HUES48 (cell line): ENCODE results near the gene GRIN3A.

Experiments used
- H3K27ac ChIP-seq: one replicate; pipeline ENCODE4 v1.7.0; 2013; ENCODE audit warnings: low read depth, low read length, inconsistent platforms
- H3K27me3 ChIP-seq: 2 replicates; pipeline ENCODE4 v1.6.1; 2013; ENCODE audit warnings: mild to moderate bottlenecking, low read length; ENCODE audit not compliant: control insufficient read depth, insufficient read depth
- H3K36me3 ChIP-seq: 2 replicates; pipeline ENCODE4 v1.6.1; 2013; ENCODE audit warnings: low read length; ENCODE audit not compliant: control insufficient read depth, insufficient read depth
- H3K4me1 ChIP-seq: 2 replicates; pipeline ENCODE4 v1.6.1; 2013; ENCODE audit warnings: mild to moderate bottlenecking, low read length; ENCODE audit not compliant: control insufficient read depth, insufficient read depth
- H3K4me3 ChIP-seq: 2 replicates; pipeline ENCODE4 v1.5.1; 2013; ENCODE audit warnings: mild to moderate bottlenecking, low read depth, low read length
- H3K9ac ChIP-seq: 2 replicates; pipeline ENCODE4 v1.6.1; 2013; ENCODE audit warnings: mild to moderate bottlenecking, low read depth, low read length, moderate library complexity
- H3K9me3 ChIP-seq: 2 replicates; pipeline ENCODE4 v1.6.1; 2013; ENCODE audit warnings: low read length; ENCODE audit not compliant: control insufficient read depth, insufficient read depth

GRIN3A gene

GRCh38 chr9:101702257-101702656 lies 36.2 kb downstream of the GRIN3A start:
- H3K4me3 ChIP-seq = no peak overlapping the region
- H3K27ac ChIP-seq = no peak overlapping the region
- no peaks in the 10 kb centered on the region for H3K27me3 ChIP-seq
- H3K4me1 ChIP-seq = peaks cover 9% of the 10 kb centered on the region
- no peaks in the 10 kb centered on the region for H3K36me3 ChIP-seq
- H3K9me3 ChIP-seq = no peaks in the 10 kb centered on the region
- no peak overlapping the region for H3K9ac ChIP-seq

DNA sequence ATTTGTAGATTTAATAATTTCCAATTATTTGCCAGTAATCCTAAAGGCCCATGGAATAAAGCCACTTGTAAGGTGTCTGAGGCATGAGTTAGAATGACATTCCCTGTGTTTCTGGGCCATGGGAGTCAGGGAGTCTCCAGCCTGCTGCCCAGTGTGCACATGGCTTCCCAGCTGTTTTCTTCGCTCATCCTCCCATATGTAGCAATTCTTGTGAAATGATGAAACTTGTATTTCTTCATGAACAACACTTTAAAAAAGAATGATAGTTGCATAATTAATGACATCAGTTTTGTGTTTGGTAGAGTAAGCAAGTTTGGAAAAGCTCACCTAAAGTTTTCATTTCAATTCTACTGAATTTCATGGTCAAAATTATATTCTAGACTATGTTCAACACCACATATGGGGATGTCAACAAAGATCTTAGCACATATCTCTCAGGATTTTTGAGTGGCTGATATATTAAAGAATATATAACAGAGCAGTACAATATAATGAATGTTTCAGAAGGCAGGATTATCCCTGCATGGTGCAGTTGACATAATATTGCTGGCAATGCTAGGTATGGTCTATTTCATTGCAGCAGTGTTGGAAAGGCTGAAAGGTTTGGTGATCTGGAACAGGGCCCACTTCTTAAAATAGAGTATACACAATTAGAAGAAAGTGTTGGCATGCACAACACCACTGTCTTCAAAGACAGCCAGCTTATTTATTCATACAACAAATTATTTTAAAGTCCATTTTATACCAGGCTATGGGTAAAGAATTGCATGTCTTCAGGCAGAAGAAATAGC lies 44.7 kb downstream of the GRIN3A start:
- H3K9ac ChIP-seq = no peak overlapping the region
- H3K36me3 ChIP-seq = no peaks in the 10 kb centered on the region
- no peaks in the 10 kb centered on the region for H3K27me3 ChIP-seq
- H3K4me1 ChIP-seq = no peaks in the 10 kb centered on the region
- H3K4me3 ChIP-seq = no peak overlapping the region
- no peak overlapping the region for H3K27ac ChIP-seq
- H3K9me3 ChIP-seq = no peaks in the 10 kb centered on the region

GRCh38 chr9:101691657-101692056 lies 46.8 kb downstream of the GRIN3A start:
- no peak overlapping the region for H3K27ac ChIP-seq
- H3K9ac ChIP-seq = no peak overlapping the region
- no peaks in the 10 kb centered on the region for H3K4me1 ChIP-seq
- no peaks in the 10 kb centered on the region for H3K9me3 ChIP-seq
- no peaks in the 10 kb centered on the region for H3K27me3 ChIP-seq
- no peak overlapping the region for H3K4me3 ChIP-seq
- no peaks in the 10 kb centered on the region for H3K36me3 ChIP-seq

DNA sequence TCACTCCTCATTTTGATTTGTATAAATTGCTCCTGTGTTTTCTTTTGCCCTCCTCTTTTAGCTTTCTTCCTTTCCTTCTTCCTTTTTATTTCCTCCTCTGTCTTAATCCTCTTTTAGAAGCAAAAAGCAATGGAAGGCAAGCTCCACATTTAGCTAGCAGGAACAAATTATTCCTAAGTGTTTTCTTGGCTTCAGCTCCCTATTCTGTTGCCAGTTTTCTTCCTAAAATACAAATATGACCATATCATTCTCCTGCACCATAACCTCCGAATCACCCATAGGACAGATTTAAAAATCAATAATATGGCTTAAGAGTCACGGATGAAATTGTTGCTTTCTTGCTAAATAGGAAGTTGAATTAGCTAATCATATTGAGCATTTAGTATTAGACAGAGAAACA lies 49.4 kb downstream of the GRIN3A start:
- Histone ChIP-seq H3K4me1 (no peaks in the 10 kb centered on the region), H3K27me3 (no peaks in the 10 kb centered on the region), H3K36me3 (no peaks in the 10 kb centered on the region), H3K9me3 (no peaks in the 10 kb centered on the region), H3K27ac (no peak overlapping the region), H3K4me3 (no peak overlapping the region), H3K9ac (no peak overlapping the region)

DNA sequence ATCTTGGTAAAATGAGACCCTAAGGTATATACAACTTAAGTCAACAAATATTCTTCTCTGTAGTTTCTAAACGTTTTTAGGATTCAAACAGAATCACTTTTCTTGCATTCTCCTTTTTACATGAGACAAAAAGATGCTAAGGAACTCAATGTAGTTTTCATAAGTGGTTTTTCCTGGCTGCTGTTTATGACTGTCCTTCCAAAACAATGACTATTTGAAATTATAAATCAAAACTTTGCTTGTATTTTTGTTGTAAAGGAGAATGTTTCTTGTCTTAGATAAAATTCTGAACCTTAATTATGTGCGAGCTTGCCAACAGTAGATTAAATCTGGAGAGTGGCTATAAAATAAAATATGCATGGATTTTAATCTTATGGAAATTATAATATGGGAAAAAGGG lies 53.8 kb downstream of the GRIN3A start:
- Histone ChIP-seq H3K9ac (no peak overlapping the region), H3K27me3 (no peaks in the 10 kb centered on the region), H3K4me1 (no peaks in the 10 kb centered on the region), H3K4me3 (no peak overlapping the region), H3K27ac (no peak overlapping the region), H3K9me3 (no peaks in the 10 kb centered on the region), H3K36me3 (no peaks in the 10 kb centered on the region)

GRCh38 chr9:101683236-101683635 lies 55.2 kb downstream of the GRIN3A start:
- Histone ChIP-seq H3K4me1 (no peaks in the 10 kb centered on the region), H3K9me3 (no peaks in the 10 kb centered on the region), H3K4me3 (no peak overlapping the region), H3K9ac (no peak overlapping the region), H3K27me3 (no peaks in the 10 kb centered on the region), H3K27ac (no peak overlapping the region), H3K36me3 (no peaks in the 10 kb centered on the region)

GRCh38 chr9:101677861-101678260 lies 60.6 kb downstream of the GRIN3A start:
- Histone ChIP-seq H3K4me3 (no peak overlapping the region), H3K9me3 (no peaks in the 10 kb centered on the region), H3K36me3 (no peaks in the 10 kb centered on the region), H3K4me1 (no peaks in the 10 kb centered on the region), H3K9ac (no peak overlapping the region), H3K27ac (no peak overlapping the region), H3K27me3 (no peaks in the 10 kb centered on the region)

- Histone ChIP-seq H3K9ac (no peak overlapping the region), H3K36me3 (no peaks in the 10 kb centered on the region), H3K4me1 (no peaks in the 10 kb centered on the region), H3K27me3 (no peaks in the 10 kb centered on the region), H3K9me3 (no peaks in the 10 kb centered on the region), H3K27ac (no peak overlapping the region), H3K4me3 (no peak overlapping the region)
Observed at GRCh38 chr9:101675341-101675740, 63.1 kb downstream of the GRIN3A start.

GRCh38 chr9:101674165-101674564 lies 64.3 kb downstream of the GRIN3A start:
- Histone ChIP-seq H3K4me3 (no peak overlapping the region), H3K9me3 (no peaks in the 10 kb centered on the region), H3K36me3 (no peaks in the 10 kb centered on the region), H3K9ac (no peak overlapping the region), H3K4me1 (no peaks in the 10 kb centered on the region), H3K27me3 (no peaks in the 10 kb centered on the region), H3K27ac (no peak overlapping the region)

DNA sequence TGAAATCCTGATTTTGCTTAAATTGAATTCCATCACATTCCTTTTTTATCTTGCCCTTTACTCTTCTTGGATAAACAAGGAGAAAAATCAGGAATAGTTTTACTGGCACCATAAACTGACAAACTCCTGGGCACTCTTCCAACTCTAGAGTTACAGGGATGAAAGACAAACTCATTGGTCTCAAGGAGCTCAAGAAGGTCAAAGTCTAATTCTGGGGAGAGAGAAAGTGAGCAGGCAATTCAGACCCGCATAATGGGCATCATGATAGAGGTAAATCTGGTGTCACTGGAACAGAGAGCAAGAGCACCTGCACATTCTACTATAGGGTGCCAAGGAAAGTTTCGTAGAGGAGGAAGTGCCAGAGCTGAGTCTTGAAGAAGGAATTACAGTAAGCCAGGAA lies 64.8 kb downstream of the GRIN3A start:
- Histone ChIP-seq H3K27ac (no peak overlapping the region), H3K36me3 (no peaks in the 10 kb centered on the region), H3K27me3 (no peaks in the 10 kb centered on the region), H3K9ac (no peak overlapping the region), H3K4me3 (no peak overlapping the region), H3K4me1 (peaks cover 4% of the 10 kb centered on the region), H3K9me3 (no peaks in the 10 kb centered on the region)

DNA sequence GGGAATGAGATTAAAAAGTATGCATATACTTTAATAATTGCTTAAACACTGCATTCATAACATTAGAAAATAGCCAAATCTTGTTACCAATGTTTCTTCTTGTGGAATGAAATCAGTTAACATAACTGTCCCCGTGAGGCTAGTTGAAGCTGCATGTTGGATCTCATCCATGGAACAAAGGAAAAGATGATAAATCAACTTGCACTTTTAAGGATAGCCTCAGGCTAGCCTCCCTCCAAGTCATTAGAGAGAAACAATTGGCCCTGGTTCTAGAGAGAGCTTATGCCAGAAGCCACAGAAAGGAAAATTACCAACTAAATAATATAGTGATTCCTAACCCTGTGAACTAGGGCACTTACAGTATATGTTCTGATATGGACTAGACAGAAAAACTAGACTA lies 66.9 kb downstream of the GRIN3A start:
- H3K9me3 ChIP-seq = no peaks in the 10 kb centered on the region
- H3K4me1 ChIP-seq = peaks cover 19% of the 10 kb centered on the region
- H3K36me3 ChIP-seq = no peaks in the 10 kb centered on the region
- H3K4me3 ChIP-seq = no peak overlapping the region
- no peak overlapping the region for H3K9ac ChIP-seq
- H3K27me3 ChIP-seq = no peaks in the 10 kb centered on the region
- H3K27ac ChIP-seq = no peak overlapping the region
